GM12892 (cell line): ENCODE results near the gene KCNC1.

Experiments
- DNase-seq: peaks from one replicate; pipeline ENCODE4 v3.0.0; 2011; ENCODE audit not compliant: insufficient read length
- FAIRE-seq: peaks from 2 replicates; lab custom pipeline; 2011; peaks lifted over from hg19 to GRCh38; lab: Jason Lieb, UNC
- POLR2A ChIP-seq: IDR thresholded peaks from 2 replicates; pipeline ENCODE4 v1.6.1; 2011; ENCODE audit warnings: low read depth, low read length, control low read depth
- POLR2AphosphoS5 ChIP-seq: IDR thresholded peaks from 2 replicates; pipeline ENCODE4 v1.6.1; 2011; ENCODE audit warnings: low read depth, low read length, control low read depth
- TAF1 ChIP-seq: IDR thresholded peaks from 2 replicates; pipeline ENCODE4 v1.6.1; 2011; ENCODE audit warnings: low read depth, mild to moderate bottlenecking, control low read depth, low read length, borderline replicate concordance

Gene KCNC1

DNA sequence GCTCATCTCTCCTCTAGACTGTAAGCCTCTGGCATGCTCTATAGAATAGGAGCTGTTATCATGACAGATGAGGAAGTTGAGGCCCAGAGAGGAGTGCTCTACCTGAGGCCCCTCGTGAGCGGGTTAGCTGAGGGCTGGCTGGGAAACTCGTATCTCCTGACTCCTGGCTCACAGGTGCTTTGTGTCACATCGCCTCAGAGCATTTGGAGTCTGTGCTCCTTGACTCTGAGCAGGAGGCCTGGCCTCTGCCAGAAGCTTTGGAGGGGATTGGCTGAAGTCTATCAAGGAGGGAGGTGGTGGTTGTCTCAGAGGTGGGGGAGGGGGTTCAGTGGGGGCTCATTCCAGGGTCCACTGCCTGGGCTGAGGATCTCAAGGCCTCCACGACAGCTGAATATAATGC, 7.4 kb downstream of the KCNC1 start:
- DNase-seq (no peak), FAIRE-seq (no peak)
- TF ChIP-seq TAF1, result no peak
- no peak for TF ChIP-seq POLR2AphosphoS5
- no peak for TF ChIP-seq POLR2A

DNA sequence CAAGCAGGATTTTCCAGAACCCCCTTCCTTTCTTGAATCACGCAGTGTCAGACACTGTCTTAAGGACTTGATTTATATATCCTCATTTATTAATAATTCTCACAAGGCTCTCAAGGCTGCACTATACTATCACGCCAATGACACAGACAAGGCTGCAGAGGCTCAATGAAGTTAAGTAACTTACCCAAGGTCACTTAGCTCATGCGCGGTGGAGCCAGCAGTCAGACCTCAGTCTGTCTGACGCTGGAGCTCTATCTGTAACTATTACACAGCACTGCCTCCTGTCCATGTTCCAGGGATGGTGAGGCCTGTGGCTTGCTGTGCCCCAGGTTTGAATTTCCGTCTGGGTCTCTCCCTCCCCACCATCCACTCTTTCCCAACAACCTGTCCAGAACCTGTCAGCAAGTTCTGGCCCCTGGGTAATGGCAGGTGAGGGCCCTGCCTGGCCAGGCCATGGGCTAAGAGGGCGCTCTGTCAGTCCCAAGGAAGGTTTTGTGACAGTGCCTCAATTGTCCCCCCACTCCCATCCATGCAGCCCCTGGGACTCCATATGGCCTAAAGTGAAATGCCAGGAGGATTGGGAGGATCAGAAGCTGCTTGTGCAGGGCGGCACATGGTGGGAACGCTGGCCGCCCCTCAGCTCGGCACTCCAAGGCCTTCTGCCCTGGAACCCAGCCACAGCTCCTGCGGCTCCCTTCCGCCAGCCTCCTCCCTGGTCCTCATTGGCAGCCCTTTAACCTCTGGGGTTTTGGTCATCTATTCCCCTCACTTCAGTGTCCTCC, 8.6 kb downstream of the KCNC1 start:
- no peak for FAIRE-seq
- TF ChIP-seq TAF1 (no peak), POLR2AphosphoS5 (no peak), POLR2A (no peak)
- no peak for DNase-seq

DNA sequence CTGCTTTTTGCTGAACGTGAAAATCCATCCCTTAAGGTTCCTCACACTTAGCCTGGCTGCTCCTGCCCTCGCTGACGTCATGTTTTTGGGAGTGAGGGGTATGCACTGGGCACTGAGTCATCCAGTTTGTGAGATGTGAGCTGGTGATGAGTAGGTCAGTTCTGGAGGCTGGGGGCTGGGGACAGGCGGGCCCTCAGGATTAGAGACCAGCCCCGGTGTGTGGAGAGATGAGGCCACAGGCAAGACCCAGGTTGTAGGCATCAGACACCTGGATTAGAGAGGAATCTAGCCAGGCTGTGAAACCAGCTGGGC, 9.2 kb downstream of the KCNC1 start:
- DNase-seq, result no peak
- no peak for FAIRE-seq
- TF ChIP-seq POLR2AphosphoS5, result no peak
- TF ChIP-seq POLR2A, result no peak
- no peak for TF ChIP-seq TAF1

DNA sequence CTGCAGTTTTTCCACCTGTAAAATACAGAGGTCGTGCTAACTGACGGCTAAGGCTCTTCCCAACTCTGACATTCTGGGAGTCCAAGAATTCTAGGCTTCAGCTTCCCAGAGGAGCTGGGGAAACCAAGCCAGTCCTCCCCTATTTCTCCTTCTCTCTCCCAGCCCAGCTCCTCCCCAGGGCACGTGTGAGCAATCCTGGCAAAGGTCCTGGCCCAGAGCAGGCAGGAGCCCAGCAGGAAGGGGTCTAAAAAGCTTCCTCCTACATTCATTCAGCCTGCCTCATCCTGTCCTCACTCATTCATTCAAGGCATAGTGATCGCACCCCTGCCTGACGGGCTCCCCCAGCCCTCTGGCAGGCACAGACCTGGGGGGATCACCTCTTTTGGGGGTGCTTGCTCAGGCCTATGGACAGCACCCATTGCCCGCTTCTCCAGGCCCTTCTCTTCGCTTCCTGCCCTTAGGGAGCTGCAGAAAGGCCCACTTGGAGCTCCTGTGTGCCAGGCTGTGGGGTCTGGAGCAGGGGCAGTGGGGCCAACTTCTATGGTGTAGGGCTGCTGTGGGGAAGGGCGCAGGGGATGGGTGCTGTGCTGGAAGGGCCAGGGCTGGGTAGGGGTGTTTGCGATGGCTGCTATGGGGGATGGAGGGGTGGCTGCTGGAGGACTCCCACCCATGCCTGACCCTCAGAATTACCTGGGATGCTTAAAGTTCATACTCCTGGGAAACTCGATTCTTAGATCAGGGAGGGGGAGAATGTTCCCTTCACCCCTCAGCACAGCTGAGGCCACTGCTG, 9.8 kb downstream of the KCNC1 start:
- TF ChIP-seq POLR2AphosphoS5 (no peak), TAF1 (no peak), POLR2A (no peak)
- no peak for DNase-seq
- FAIRE-seq, result no peak

DNA sequence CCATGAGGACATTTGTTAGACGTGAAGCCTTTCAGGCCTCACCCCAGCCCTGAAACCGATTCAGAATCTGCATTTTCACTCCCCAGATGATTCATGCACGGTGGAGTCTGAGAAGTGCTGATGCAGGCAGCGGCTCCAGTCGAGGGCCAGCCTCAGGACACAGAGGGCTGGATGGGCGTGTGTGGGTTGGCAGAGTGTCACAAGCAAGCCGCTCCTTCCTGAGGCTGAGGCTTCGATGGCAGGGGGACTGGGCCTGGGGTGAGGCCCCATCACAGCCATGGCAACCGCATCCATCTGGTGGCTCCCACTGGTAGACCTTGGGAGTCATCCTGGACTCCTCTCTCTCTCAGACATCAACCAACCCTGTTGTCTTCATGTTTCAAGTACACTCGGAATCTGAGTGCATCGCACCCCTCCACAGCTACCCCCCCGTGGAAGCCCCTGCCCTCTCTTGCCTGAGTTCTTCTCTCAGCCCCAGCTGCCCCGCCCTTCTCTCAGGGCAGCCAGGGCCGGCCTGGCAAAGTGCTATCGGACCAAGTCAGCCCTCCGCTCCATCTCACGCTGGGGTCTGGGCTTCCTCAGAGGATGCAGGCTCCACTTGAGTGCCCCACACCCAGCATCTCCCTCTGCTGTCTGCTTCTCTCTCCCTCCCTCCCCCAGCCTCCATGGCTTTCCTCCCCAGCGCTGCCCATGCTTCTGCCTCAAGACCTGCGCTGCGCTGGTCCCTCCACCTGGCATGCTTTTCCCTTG, 10.6 kb downstream of the KCNC1 start:
- TF ChIP-seq POLR2A, result no peak
- DNase-seq (no peak), FAIRE-seq (no peak)

DNA sequence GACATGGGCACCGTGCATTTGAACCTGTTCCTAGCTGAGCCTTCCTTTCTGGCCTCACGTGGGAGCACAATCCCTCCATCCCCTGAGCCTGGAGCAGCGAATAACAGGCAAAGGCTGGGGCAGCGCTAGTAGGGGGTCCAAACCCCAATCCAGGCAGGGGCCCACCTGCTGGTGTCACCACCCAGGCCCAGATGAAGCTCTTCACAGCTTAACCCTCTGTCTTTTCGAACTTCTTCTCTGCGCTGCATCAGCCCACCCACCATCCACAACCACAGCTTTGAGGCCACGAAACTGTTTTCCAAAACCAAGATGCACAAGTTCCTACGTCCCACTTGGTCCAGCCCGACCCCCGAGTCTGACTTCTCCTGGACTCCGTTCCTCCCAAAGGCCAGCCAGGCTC, 11.5 kb downstream of the KCNC1 start:
- no peak for DNase-seq
- no peak for FAIRE-seq
- TF ChIP-seq TAF1 (no peak), POLR2A (no peak), POLR2AphosphoS5 (no peak)

DNA sequence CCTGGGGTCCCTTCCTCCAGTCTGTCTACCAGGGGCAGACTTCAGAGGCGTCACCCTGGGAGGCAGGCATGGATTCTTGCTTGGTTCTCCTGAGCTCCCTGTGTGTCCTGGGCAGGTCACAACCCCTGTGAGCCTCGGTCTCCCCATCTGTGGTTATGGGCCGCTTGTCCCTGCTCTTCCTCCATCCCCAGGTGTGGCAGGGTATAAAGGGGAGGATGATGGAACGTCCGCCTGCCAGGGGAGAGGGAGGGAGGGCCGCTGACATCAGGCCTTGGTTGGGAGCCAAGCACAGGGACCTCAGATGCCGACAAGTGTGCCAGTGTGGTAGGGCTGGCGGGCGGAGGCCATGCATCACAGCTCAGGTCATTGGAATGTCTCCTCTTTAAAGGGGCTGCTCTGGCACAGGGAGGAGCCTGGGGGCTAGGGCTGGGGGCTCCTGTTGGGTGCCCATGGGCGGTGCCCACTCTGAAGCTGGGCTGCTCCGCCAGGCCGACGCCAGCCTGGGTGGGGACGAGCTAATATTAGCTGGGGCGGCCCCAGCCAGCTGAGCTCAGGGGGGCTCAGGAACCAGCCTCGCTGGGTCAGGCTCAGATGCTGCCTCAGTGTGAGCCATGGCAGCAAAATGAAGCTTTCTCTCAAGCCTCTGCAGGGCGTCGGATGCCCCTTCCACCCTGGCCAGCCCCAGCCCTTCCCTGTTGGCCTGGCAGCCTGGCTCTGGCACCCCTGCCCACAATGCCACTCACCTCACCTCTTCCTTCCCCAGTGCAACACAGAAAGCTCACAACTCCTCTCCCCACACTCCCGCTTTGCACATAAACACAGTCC, 12.8 kb downstream of the KCNC1 start:
- no peak for TF ChIP-seq POLR2A
- no peak for TF ChIP-seq POLR2AphosphoS5
- TF ChIP-seq TAF1, result no peak
- FAIRE-seq, result no peak
- no peak for DNase-seq

DNA sequence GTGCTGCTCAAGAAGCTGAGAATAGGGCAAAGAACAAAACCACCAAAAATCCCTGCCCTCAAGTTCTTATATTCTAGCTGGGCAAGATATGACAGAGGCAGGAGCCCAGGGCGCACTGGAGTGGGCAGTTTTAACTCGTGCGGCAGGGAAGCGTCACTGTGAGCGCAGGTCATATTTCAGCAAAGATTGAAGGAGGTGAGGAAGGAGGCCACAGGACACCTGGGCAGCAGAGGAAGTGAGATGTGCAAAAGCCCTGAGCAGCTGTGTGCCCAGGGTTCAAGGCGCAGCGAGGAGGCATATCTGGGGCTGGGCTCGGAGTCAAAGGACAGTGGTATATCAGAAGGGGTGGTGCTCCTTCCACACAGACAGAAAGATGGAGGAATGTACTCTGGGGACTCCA, 13.5 kb downstream of the KCNC1 start:
- TF ChIP-seq POLR2A (no peak), POLR2AphosphoS5 (no peak), TAF1 (no peak)
- FAIRE-seq, result no peak
- DNase-seq, result no peak

DNA sequence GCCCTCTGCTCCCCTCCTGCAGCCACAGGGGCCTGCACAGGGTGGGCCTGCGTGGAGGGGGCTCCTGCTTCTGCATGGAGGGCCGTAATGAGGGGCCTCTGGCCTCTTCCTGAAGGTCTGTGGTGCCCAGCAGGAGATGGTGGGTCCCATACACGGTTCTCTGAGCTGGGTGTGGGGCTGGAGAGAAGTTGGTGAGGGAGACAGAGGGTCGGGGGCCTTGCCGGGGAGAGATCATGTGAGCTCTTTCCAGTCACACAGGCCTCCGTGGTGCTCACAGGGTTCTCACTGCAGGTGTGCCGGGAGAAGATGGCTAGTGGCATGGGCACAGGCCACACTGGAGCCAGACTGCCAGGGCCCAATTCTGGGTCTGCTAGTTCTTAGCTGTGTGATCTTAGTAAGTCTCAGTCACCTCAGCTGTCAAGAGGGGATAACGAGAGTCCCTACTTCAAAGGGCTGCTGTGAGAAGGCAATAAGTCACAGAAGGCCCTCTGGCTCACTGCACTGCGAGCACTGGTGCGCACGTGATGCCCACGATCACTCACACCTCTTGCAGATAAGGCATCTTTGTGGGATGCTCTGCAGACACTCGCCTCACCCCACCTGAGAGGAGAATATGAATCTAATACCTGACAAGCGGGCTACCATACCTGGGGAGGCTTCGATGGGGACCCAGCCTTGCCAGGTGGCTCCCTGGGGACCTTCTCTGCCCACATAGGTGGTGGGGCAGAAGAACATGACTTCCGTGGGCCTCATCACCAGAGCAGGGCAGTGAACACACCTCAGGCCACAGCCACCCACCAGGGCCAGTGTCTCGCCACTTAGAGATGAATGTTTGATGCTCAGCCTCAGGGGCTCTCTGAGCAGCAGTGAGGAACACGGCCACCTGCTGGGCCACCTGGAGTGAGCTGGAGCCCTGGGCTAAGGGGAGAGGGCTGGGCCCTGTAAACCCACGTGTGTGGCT, 14.5 kb downstream of the KCNC1 start:
- DNase-seq (no peak), FAIRE-seq (no peak)
- TF ChIP-seq POLR2AphosphoS5 (no peak), TAF1 (no peak), POLR2A (no peak)

DNA sequence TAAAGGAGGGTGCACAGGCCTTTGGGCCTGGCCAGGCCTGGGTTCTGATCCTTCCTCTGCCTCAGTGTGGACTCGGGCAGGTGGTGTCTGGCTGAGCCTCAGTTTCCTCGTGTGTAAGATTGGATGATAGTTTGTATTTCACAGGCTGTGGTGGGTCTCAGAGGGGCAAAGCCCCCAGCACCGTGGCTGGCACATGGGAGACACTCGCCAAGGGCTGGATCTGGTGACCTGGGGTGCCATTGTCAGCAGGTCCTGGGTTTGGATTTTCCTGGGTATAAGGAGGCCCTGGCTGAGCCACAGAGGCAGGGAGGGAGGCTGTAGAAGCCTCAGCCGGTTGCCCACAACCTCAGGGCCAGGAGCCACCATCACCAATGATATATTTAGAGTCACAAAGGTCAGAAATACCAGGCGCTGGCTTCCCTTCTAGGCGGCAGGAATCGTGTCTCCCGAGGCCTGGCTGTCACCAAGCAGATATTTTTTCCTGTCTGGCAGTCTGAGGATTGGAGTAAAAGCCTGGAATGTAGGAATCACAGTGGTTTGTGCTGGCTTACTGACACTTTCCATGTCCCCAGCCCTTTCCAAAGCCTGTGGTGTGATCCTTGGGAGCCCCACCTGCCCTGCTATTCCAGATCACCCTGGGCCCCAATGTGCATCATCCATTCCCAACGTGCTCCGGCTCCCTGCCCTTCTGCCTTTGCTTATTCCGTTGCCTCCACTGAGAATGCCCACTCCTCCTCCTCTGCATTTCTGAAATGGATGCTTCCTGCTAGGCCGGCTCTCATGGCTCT, 15.6 kb downstream of the KCNC1 start:
- no peak for DNase-seq
- FAIRE-seq, result no peak
- TF ChIP-seq POLR2AphosphoS5, result no peak
- no peak for TF ChIP-seq TAF1
- no peak for TF ChIP-seq POLR2A
